WERI-Rb-1 (cell line): Measurements from ENCODE around the gene TBC1D1.

Experiments
- DNase-seq: peaks from one replicate; pipeline ENCODE4 v3.0.0-alpha.2; 2020
- H3K27ac ChIP-seq: fragments of 250-450 bp; sonication (Bioruptor Pico); 2 replicates; pipeline ENCODE4 v1.5.1; 2020; ENCODE audit warnings: mild to moderate bottlenecking, moderate library complexity
- H3K27me3 ChIP-seq: fragments of 250-450 bp; sonication (Bioruptor Pico); 2 replicates; pipeline ENCODE4 v1.5.1; 2021; ENCODE audit warnings: mild to moderate bottlenecking, low read depth, moderate library complexity; ENCODE audit not compliant: insufficient read depth, severe bottlenecking
- H3K36me3 ChIP-seq: fragments of 250-450 bp; sonication (Bioruptor Pico); 2 replicates; pipeline ENCODE4 v1.5.1; 2020; ENCODE audit warnings: mild to moderate bottlenecking, moderate library complexity
- H3K4me3 ChIP-seq: 2 replicates; pipeline ENCODE4 v1.5.1; 2011; ENCODE audit warnings: low read depth, mild to moderate bottlenecking, control low read depth, low read length
- H3K9me3 ChIP-seq: fragments of 250-450 bp; sonication (Bioruptor Pico); 2 replicates; pipeline ENCODE4 v1.5.1; 2021; ENCODE audit warnings: mild to moderate bottlenecking, moderate library complexity; ENCODE audit not compliant: severe bottlenecking
- CTCF ChIP-seq: IDR thresholded peaks from 2 replicates; pipeline ENCODE4 v1.5.1; 2011; ENCODE audit warnings: low read depth, mild to moderate bottlenecking, control low read depth, inconsistent platforms, low read length

TBC1D1 gene

GRCh38 chr4:38150766-38151165 lies 259.9 kb downstream of the TBC1D1 start:
- TF ChIP-seq CTCF: no peak
- Histone ChIP-seq H3K9me3 (peaks cover 2% of the 10 kb centered on the region), H3K27ac (no peak overlapping the region), H3K4me3 (no peak overlapping the region), H3K27me3 (no peaks in the 10 kb centered on the region), H3K36me3 (no peaks in the 10 kb centered on the region)
- DNase-seq: no peak

GRCh38 chr4:38151873-38152272 lies 261.0 kb downstream of the TBC1D1 start:
- DNase-seq: no peak
- no peak for TF ChIP-seq CTCF
- Histone ChIP-seq H3K36me3 (no peaks in the 10 kb centered on the region), H3K4me3 (no peak overlapping the region), H3K27ac (no peak overlapping the region), H3K27me3 (no peaks in the 10 kb centered on the region), H3K9me3 (peaks cover 2% of the 10 kb centered on the region)

GRCh38 chr4:38152305-38152704 lies 261.4 kb downstream of the TBC1D1 start:
- H3K27me3 ChIP-seq: no peaks in the 10 kb centered on the region
- no peak for TF ChIP-seq CTCF
- H3K9me3 ChIP-seq: peaks cover 2% of the 10 kb centered on the region
- no peak for DNase-seq
- no peak overlapping the region for H3K27ac ChIP-seq
- no peaks in the 10 kb centered on the region for H3K36me3 ChIP-seq
- H3K4me3 ChIP-seq: no peak overlapping the region

GRCh38 chr4:38152721-38153386 lies 262.0 kb downstream of the TBC1D1 start:
- no peak overlapping the region for H3K27ac ChIP-seq
- peaks cover 2% of the 10 kb centered on the region for H3K9me3 ChIP-seq
- DNase-seq: no peak
- no peaks in the 10 kb centered on the region for H3K27me3 ChIP-seq
- H3K36me3 ChIP-seq: no peaks in the 10 kb centered on the region
- TF ChIP-seq CTCF: no peak
- no peak overlapping the region for H3K4me3 ChIP-seq

GRCh38 chr4:38153387-38153760 lies 262.5 kb downstream of the TBC1D1 start:
- H3K36me3 ChIP-seq: no peaks in the 10 kb centered on the region
- DNase-seq: no peak
- TF ChIP-seq CTCF: no peak
- H3K27ac ChIP-seq: no peak overlapping the region
- H3K4me3 ChIP-seq: no peak overlapping the region
- H3K27me3 ChIP-seq: no peaks in the 10 kb centered on the region
- peaks cover 2% of the 10 kb centered on the region for H3K9me3 ChIP-seq

GRCh38 chr4:38154252-38154651 lies 263.4 kb downstream of the TBC1D1 start:
- Histone ChIP-seq H3K27ac (no peak overlapping the region), H3K36me3 (no peaks in the 10 kb centered on the region), H3K27me3 (no peaks in the 10 kb centered on the region), H3K9me3 (peaks cover 2% of the 10 kb centered on the region), H3K4me3 (no peak overlapping the region)
- no peak for DNase-seq
- TF ChIP-seq CTCF: no peak
